Measurements from ENCODE around the gene COL27A1. TPM values are rescaled to one million over a fixed set of nuclear protein-coding genes. Genes with fewer than 3 reads are reported as not detected.

Gene COL27A1
- total RNA-seq, 6 experiments from 2014 or later = 22.2 to 24.1 (median 23.4) TPM

GRCh38 chr9:114177423-114178064 is 22.2 kb downstream of the COL27A1 start:
- Mint-ChIP-seq H3K4me3 (peak overlapping the region; percentile 51), H3K27me3 (ENCODE audit: insufficient read depth) (peaks cover 8% of the 10 kb centered on the region), H3K27ac (peak overlapping the region; percentile 96), H3K36me3 (ENCODE audit: low read depth) (peaks cover 5% of the 10 kb centered on the region; the same call in 1 of the 2 replicates), H3K9me3 (no peaks in the 10 kb centered on the region), H3K4me1 (ENCODE audit: low read depth) (peaks cover 95% of the 10 kb centered on the region)
- DNase-seq = peak; percentile 80
- TF ChIP-seq CTCF (IDR thresholded peaks at IDR 0.05) = no peak

GRCh38 chr9:114178076-114178475 is 22.7 kb downstream of the COL27A1 start:
- no peak for DNase-seq
- H3K36me3 Mint-ChIP-seq (ENCODE audit: low read depth) = peaks cover 5% of the 10 kb centered on the region; the same call in 1 of the 2 replicates
- no peaks in the 10 kb centered on the region for H3K9me3 Mint-ChIP-seq
- peak overlapping the region; percentile 96 for H3K27ac Mint-ChIP-seq
- TF ChIP-seq CTCF (IDR thresholded peaks at IDR 0.05) = no peak
- H3K27me3 Mint-ChIP-seq (ENCODE audit: insufficient read depth) = peaks cover 8% of the 10 kb centered on the region
- peak overlapping the region; percentile 51 for H3K4me3 Mint-ChIP-seq
- peaks cover 94% of the 10 kb centered on the region for H3K4me1 Mint-ChIP-seq (ENCODE audit: low read depth)

GRCh38 chr9:114178756-114179450 is 23.6 kb downstream of the COL27A1 start:
- DNase-seq = no peak
- Mint-ChIP-seq H3K27ac (peak overlapping the region; percentile 46; the same call in 1 of the 2 replicates), H3K36me3 (ENCODE audit: low read depth) (peaks cover 5% of the 10 kb centered on the region; the same call in 1 of the 2 replicates), H3K9me3 (no peaks in the 10 kb centered on the region), H3K4me3 (no peak overlapping the region), H3K27me3 (ENCODE audit: insufficient read depth) (peaks cover 8% of the 10 kb centered on the region), H3K4me1 (ENCODE audit: low read depth) (peaks cover 94% of the 10 kb centered on the region)
- no peak for TF ChIP-seq CTCF (IDR thresholded peaks at IDR 0.05)

DNA sequence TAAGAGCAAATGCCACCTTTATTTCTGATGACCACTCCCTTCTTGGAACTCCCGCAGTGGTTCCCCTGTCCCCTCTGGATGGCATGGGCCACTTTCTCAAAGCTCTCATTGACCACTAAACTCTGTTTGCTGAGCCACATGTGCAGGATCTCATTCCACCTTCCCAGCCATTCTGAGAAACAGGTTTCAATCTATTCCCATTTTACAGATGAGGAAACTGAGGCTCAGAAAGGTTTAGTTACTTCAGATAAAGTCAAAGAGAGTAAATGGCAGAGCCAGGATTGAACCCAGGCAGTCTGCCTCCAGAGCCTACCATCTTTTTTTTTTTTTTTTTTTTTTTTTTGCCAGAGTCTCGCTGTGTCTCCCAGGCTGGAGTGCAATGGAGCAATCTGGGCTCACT is 24.2 kb downstream of the COL27A1 start:
- no peak overlapping the region for H3K27ac Mint-ChIP-seq
- H3K4me3 Mint-ChIP-seq = no peak overlapping the region
- no peak for TF ChIP-seq CTCF (IDR thresholded peaks at IDR 0.05)
- no peaks in the 10 kb centered on the region for H3K9me3 Mint-ChIP-seq
- H3K27me3 Mint-ChIP-seq (ENCODE audit: insufficient read depth) = peaks cover 8% of the 10 kb centered on the region
- DNase-seq = no peak
- peaks cover 5% of the 10 kb centered on the region; the same call in 1 of the 2 replicates for H3K36me3 Mint-ChIP-seq (ENCODE audit: low read depth)
- peaks cover 94% of the 10 kb centered on the region for H3K4me1 Mint-ChIP-seq (ENCODE audit: low read depth)

DNA sequence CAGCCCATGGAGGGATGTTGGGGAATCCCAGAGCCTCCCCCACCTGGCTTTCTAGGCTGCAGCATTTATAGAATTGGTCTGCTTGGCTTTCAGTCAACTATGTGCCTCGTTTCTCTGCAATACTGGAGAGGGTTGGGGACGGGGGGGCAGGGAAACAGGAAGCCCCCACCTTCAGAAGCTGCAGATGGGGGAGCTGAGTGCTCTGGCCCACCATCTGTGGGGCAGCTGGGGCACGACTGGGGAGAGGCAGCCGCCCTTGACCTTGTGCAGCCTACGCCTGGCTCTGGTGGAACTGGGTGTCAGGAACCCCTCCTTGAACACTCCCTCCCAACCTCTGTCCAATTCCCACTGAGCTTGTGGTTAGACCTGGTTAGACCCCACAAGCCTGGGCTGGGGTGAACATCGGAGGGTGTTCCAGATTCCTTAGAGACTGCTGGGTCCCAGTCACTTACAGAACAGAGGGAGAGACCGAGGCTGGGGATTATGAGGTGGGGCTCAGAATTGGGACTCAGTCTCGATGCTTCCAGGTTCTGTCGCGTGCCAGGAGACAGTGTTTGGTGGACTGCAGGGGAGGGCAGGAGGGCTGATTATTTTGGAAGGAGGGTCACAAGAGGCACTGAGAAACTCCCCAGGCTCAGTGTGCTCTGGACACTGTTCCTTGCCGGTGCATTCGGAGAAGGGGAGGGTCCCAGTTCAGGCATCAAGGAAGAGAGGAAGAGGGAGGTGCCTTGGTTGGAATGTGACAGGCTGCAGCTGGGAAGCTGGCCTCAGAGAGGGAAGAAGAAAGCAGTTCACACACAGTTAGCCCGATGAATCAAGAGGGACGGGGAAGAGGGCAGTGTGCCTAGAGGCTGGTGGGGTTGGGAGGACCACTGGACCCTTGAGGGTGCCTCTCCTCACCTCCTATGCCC is 25.6 kb downstream of the COL27A1 start:
- H3K9me3 Mint-ChIP-seq = no peaks in the 10 kb centered on the region
- peaks cover 87% of the 10 kb centered on the region for H3K4me1 Mint-ChIP-seq (ENCODE audit: low read depth)
- peak overlapping the region; percentile 38; the same call in 1 of the 2 replicates for H3K4me3 Mint-ChIP-seq
- peak overlapping the region; percentile 63 for H3K27ac Mint-ChIP-seq
- H3K36me3 Mint-ChIP-seq (ENCODE audit: low read depth) = peaks cover 10% of the 10 kb centered on the region; the same call in 1 of the 2 replicates
- H3K27me3 Mint-ChIP-seq (ENCODE audit: insufficient read depth) = peaks cover 8% of the 10 kb centered on the region
- DNase-seq = no peak
- TF ChIP-seq CTCF (IDR thresholded peaks at IDR 0.05) = no peak

All from HFFc6 (cell line).